ENCODE measurements around the gene RTL1.

The RTL1 gene

DNA sequence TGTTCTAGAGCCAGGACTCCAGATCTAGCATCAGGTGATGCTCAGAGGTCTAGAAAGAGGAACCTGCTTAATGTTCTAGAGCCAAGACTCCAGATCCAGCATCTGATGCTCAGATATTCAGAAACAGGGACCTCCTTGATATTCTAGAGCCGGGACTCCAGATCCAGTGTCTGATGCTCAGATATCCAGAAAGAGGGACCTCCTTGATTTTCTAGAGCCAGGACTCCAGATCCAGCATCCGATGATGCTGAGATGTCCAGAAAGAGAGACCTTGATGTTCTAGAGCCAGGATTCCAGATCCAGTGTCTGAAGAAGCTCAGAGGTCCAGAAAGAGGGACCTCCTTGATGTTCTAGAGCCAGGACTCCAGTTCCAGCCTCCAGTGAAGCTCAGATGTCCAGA lies 40.7 kb downstream of the RTL1 start:
- no peak overlapping the region for H3K4me3 ChIP-seq (ENCODE audit: low read depth, low read length)
- TF ChIP-seq, protein P1, sequence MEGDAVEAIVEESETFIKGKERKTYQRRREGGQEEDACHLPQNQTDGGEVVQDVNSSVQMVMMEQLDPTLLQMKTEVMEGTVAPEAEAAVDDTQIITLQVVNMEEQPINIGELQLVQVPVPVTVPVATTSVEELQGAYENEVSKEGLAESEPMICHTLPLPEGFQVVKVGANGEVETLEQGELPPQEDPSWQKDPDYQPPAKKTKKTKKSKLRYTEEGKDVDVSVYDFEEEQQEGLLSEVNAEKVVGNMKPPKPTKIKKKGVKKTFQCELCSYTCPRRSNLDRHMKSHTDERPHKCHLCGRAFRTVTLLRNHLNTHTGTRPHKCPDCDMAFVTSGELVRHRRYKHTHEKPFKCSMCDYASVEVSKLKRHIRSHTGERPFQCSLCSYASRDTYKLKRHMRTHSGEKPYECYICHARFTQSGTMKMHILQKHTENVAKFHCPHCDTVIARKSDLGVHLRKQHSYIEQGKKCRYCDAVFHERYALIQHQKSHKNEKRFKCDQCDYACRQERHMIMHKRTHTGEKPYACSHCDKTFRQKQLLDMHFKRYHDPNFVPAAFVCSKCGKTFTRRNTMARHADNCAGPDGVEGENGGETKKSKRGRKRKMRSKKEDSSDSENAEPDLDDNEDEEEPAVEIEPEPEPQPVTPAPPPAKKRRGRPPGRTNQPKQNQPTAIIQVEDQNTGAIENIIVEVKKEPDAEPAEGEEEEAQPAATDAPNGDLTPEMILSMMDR (IDR thresholded peaks at IDR 0.05; ENCODE audit: borderline replicate concordance, insufficient read depth, low read depth, low read length), result no peak

GRCh38 chr14:100862277-100862676 lies 41.2 kb downstream of the RTL1 start:
- TF ChIP-seq, protein P1 (IDR thresholded peaks at IDR 0.05; ENCODE audit: borderline replicate concordance, insufficient read depth, low read depth, low read length), result no peak
- no peak overlapping the region for H3K4me3 ChIP-seq (ENCODE audit: low read depth, low read length)

DNA sequence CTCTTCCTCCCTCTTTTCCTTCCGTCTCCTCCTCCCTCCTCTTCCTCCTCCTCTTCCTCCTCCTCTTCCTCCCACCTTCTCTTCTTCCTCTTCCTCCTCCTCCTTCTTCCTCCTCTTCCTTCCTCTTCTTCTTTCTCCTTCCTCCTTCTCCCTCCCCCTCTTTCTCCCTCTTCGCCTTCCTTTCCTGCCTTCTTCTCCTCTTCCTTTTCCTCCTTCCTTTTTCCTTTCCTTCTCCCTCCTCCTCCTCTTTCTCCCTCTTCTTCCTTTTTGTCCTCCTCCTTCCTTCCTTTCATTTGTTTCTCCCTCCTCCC lies 41.6 kb downstream of the RTL1 start:
- H3K4me3 ChIP-seq (ENCODE audit: low read depth, low read length), result no peak overlapping the region
- TF ChIP-seq, protein P1 (IDR thresholded peaks at IDR 0.05; ENCODE audit: borderline replicate concordance, insufficient read depth, low read depth, low read length), result no peak

- TF ChIP-seq, protein P1 (IDR thresholded peaks at IDR 0.05; ENCODE audit: borderline replicate concordance, insufficient read depth, low read depth, low read length), result no peak
- no peak overlapping the region for H3K4me3 ChIP-seq (ENCODE audit: low read depth, low read length)
Measured at GRCh38 chr14:100861188-100861936, 42.2 kb downstream of the RTL1 start.

GRCh38 chr14:100860556-100861187 lies 42.9 kb downstream of the RTL1 start:
- TF ChIP-seq, protein P1 (IDR thresholded peaks at IDR 0.05; ENCODE audit: borderline replicate concordance, insufficient read depth, low read depth, low read length), result no peak
- no peak overlapping the region for H3K4me3 ChIP-seq (ENCODE audit: low read depth, low read length)

DNA sequence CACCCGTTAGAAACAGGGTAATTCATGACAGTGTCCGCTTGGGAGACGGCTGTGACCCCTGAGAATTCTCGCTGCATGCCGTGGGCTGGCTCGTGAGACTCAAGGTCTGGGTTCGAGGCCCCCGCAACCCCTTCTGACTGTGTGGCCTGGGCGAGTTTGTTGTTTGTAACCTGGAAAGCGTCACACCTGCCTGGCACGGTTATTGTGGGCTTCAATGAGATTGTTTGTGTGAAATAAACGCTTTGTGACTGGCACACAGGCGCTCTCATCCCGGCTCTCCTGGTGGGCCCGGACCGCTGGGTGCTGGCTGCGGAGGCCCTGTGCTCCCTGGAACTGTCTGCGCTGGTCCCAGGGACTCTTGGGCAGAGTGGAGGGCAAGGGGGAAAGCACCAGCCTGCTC lies 43.7 kb downstream of the RTL1 start:
- TF ChIP-seq, protein P1 (IDR thresholded peaks at IDR 0.05; ENCODE audit: borderline replicate concordance, insufficient read depth, low read depth, low read length), result no peak
- H3K4me3 ChIP-seq (ENCODE audit: low read depth, low read length), result no peak overlapping the region

DNA sequence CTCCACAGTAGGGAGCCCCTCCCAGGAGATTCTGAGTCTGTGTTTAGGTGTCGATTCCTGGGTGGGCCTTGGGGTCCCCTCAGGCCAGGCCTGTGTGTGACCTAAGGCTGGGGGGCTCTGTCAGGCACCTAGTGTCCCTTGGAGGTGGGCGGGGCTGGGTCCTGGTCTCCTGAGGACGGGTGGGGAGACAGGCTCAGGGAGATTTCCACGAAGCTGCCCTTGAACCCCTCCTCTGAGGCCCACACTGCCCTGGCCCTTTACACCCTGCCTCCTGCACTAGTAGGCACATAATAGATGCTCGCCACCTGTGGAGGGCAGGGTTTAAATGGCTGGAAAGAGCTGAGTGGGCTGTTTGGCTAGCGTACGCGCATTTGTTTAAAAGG lies 44.7 kb downstream of the RTL1 start:
- TF ChIP-seq, protein P1 (IDR thresholded peaks at IDR 0.05; ENCODE audit: borderline replicate concordance, insufficient read depth, low read depth, low read length), result no peak
- H3K4me3 ChIP-seq (ENCODE audit: low read depth, low read length), result no peak overlapping the region

Data from GM12875 (cell line).